RWPE2 (cell line): ENCODE results near the gene TYW5.

Source experiments
- ATAC-seq: fragments of 200-7000 bp; cut with Tn5 transposase; 3 replicates; pipeline ENCODE4 v1.9.1; 2021; ENCODE audit warnings: low read depth
- DNase-seq: peaks from one replicate; pipeline ENCODE4 v3.0.0-alpha.2; 2020; ENCODE audit warnings: low spot score
- H3K27ac ChIP-seq: fragments of 450-650 bp; 2 replicates; pipeline ENCODE4 v1.5.1; 2017; ENCODE audit warnings: mild to moderate bottlenecking; ENCODE audit not compliant: poor library complexity, severe bottlenecking
- H3K27me3 ChIP-seq: fragments of 250-450 bp; sonication (Bioruptor Pico); 2 replicates; pipeline ENCODE4 v1.5.1; 2021; ENCODE audit warnings: mild to moderate bottlenecking, moderate library complexity; ENCODE audit not compliant: insufficient read depth, poor library complexity, severe bottlenecking
- H3K36me3 ChIP-seq: fragments of 250-450 bp; sonication (Bioruptor Pico); 2 replicates; pipeline ENCODE4 v1.5.1; 2020; ENCODE audit warnings: low read depth, mild to moderate bottlenecking, moderate library complexity
- H3K4me1 ChIP-seq: fragments of 250-450 bp; sonication (Bioruptor Pico); 2 replicates; pipeline ENCODE4 v1.5.1; 2021; ENCODE audit warnings: mild to moderate bottlenecking, moderate library complexity; ENCODE audit not compliant: insufficient read depth, poor library complexity, severe bottlenecking
- H3K4me3 ChIP-seq: fragments of 250-450 bp; sonication (Bioruptor Pico); 2 replicates; pipeline ENCODE4 v1.5.1; 2021; ENCODE audit warnings: mild to moderate bottlenecking, moderate library complexity; ENCODE audit not compliant: severe bottlenecking
- H3K9me3 ChIP-seq: fragments of 250-450 bp; sonication (Bioruptor Pico); 2 replicates; pipeline ENCODE4 v1.5.1; 2021; ENCODE audit warnings: mild to moderate bottlenecking, moderate library complexity; ENCODE audit not compliant: severe bottlenecking
- TF ChIP-seq, protein P1 (sequence below): fragments of 450-650 bp; IDR thresholded peaks from one replicate; pipeline ENCODE4 v1.5.1; 2017; ENCODE audit warnings: mild to moderate bottlenecking, moderate library complexity; ENCODE audit not compliant: poor library complexity, severe bottlenecking

Gene TYW5, protein sequence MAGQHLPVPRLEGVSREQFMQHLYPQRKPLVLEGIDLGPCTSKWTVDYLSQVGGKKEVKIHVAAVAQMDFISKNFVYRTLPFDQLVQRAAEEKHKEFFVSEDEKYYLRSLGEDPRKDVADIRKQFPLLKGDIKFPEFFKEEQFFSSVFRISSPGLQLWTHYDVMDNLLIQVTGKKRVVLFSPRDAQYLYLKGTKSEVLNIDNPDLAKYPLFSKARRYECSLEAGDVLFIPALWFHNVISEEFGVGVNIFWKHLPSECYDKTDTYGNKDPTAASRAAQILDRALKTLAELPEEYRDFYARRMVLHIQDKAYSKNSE

DNA sequence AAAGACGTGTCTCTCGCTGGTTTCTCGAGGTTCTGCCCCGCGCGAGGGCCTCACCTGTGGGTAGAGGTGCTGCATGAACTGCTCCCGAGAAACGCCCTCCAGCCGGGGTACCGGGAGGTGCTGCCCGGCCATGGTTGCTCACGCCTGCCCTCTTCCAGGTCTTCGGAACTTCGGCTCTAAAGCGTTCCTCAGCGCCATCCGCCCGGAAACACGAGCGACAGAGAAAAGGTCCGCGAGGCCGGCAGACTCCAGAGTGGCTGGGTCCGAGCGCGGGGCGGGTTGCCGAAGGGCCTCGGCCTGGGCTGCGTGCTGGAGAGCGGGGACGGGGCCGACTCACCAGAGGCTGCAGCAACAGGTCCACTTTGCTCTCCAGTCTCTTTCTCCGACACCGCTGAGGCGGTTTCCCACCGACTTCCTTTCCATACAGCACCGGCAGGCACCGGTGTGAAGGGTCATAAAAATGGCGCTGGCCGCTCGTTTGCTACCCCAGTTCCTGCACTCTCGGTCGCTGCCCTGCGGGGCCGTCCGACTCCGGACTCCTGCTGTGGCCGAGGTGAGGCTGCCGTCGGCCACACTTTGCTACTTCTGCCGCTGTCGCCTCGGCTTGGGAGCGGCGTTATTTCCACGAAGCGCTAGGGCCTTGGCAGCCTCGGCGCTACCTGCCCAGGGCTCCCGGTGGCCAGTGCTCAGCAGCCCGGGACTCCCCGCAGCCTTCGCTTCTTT, at the start of gene TYW5, which contains the start of gene MAIP1:
Gene TYW5, minus strand, starts transcription at position 153 of the 723 bp plus-strand sequence. Its CDS starts 21 bp downstream, at position 132.
Gene MAIP1, plus strand, starts transcription at position 244 of the 723 bp plus-strand sequence. Its CDS starts 217 bp downstream, at position 461.
- Histone ChIP-seq H3K4me3 (peak within 1 kb of the TSS; percentile 73), H3K4me1 (peaks cover 8% of the 10 kb centered on the region), H3K36me3 (peaks cover 55% of the 10 kb centered on the region), H3K9me3 (no peaks in the 10 kb centered on the region), H3K27me3 (no peaks in the 10 kb centered on the region), H3K27ac (peak within 1 kb of the TSS; percentile 72)
- peak; percentile 91 for ATAC-seq
- peak; percentile 88 for DNase-seq
- TF ChIP-seq, protein P1, sequence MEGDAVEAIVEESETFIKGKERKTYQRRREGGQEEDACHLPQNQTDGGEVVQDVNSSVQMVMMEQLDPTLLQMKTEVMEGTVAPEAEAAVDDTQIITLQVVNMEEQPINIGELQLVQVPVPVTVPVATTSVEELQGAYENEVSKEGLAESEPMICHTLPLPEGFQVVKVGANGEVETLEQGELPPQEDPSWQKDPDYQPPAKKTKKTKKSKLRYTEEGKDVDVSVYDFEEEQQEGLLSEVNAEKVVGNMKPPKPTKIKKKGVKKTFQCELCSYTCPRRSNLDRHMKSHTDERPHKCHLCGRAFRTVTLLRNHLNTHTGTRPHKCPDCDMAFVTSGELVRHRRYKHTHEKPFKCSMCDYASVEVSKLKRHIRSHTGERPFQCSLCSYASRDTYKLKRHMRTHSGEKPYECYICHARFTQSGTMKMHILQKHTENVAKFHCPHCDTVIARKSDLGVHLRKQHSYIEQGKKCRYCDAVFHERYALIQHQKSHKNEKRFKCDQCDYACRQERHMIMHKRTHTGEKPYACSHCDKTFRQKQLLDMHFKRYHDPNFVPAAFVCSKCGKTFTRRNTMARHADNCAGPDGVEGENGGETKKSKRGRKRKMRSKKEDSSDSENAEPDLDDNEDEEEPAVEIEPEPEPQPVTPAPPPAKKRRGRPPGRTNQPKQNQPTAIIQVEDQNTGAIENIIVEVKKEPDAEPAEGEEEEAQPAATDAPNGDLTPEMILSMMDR, result no peak

DNA sequence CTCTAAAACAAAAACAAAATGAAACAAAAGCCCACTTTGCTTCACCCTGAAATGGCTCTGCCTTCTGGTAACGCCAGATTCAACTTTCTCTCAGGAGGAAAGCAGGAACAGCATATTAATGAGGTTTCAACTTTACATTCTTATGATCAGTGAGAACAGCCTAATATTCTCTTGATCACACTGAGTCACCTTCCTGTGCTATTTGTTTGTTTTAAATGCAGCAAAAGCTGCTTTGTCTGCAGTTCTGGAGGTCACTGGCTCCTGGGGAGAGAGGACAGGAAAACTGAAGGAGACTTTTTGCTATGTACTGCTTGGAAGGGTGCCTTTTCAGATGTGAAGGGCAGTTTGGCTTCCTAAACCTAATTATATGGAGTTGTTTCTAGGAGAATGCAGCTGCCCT, 48.2 kb upstream of the TYW5 start:
- no peaks in the 10 kb centered on the region for H3K9me3 ChIP-seq
- H3K27me3 ChIP-seq, result no peaks in the 10 kb centered on the region
- no peaks in the 10 kb centered on the region for H3K4me1 ChIP-seq
- no peaks in the 10 kb centered on the region for H3K36me3 ChIP-seq
- DNase-seq, result no peak
- ATAC-seq, result peak; percentile 46; the same call in 1 of the 3 replicates
- H3K4me3 ChIP-seq, result no peak overlapping the region
- TF ChIP-seq, protein P1, result no peak
- H3K27ac ChIP-seq, result no peak overlapping the region

DNA sequence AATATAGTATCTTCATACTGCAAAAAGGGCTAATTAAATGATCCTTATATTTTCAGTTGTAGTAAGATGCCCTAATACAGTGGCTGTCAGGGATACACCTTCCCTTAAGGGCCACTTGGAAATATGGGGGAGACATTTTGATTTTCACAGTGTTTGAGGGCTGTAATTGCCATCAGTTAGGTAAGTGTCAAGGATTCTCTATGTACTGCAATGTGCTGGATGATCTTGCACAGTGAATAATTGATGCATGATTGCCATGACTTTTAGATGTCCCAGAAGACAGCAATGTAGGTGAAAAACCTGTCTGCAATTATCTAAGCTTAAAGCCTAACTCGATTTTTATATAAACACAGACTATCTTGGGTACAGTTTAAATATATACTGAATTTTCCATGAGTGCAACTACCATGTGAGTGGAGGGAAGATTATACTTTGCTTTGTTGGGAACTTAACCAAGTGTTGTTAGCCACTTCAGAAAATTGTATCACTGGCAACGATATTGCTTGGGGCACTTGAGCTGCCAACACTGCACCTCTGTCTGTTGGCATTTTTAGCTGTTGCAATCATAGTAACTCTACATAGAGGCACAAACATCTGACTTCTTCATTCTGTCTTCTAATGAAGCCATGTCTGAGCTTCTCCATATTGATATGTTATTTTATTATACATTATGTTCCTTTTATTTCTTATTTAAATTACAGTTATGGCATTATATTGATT, 45.3 kb upstream of the TYW5 start:
- Histone ChIP-seq H3K4me3 (no peak overlapping the region), H3K36me3 (no peaks in the 10 kb centered on the region), H3K4me1 (no peaks in the 10 kb centered on the region), H3K9me3 (no peaks in the 10 kb centered on the region), H3K27me3 (no peaks in the 10 kb centered on the region), H3K27ac (no peak overlapping the region)
- no peak for ATAC-seq
- TF ChIP-seq, protein P1, result no peak
- no peak for DNase-seq

DNA sequence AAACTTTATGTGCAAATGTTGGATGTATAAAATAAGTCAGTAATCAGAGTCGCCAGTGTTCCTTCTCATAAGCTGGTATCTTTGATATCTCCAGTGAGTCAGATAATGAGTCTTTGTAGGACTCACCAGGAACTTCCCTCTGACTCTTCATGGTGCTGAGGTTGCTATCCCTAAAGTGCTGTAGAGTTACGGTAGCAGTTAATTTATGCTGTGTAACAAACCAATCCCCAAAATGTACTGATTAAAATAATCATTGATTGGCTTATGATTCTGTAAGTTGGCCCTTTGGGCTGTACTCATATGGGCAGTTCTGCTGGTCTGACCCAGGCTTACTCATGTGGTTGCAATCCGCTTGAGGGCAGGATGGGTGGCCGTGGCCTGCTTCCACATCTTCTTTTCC, 43.9 kb upstream of the TYW5 start:
- DNase-seq (no peak), ATAC-seq (no peak)
- TF ChIP-seq, protein P1, result no peak
- Histone ChIP-seq H3K27me3 (no peaks in the 10 kb centered on the region), H3K9me3 (no peaks in the 10 kb centered on the region), H3K4me3 (no peak overlapping the region), H3K4me1 (no peaks in the 10 kb centered on the region), H3K36me3 (no peaks in the 10 kb centered on the region), H3K27ac (no peak overlapping the region)
